ENCODE data around the gene RNF180.
"Not testable (repeated sequence)": the region's sequence is repeated elsewhere in the genome, so short reads cannot be mapped to it uniquely, and the experiment has no call there.

The RNF180 gene

DNA sequence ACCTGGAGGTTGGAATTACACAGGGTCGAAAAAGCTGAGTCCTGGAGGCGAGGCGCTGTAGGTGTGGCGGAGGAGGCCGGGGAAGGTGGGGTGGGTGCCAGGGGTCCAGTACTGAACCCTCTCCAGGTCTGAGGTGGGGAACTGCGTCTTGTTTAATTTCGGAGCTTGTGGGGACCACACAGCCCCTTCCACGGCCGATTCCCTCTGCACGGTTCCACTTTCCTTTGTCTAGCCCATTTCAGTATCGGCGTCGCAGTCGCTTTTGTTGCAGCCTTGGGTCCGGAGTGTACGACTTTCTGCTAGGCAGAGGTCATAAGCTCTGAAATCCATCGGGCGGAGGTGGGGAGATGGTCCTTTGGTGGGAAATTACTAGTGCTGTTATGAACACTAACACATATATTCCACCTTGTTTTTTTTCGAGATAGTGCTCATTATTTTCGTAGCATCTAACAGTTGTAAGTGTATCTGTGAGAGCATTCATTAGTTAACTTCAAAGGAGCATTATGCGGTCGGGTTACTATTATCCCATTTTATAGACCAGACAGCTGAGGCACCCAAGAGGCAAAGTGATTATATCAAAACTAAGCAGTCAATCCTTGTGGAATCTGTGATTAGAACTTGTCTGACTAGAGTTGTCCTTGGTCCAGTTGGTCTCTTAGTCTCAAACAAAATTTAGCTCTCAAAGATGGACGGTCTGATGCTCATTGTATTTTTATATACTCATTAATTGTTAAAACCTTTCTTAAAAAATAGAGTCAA, 737 bp downstream of the RNF180 start:
- in situ Hi-C loops (cut with MboI; ENCODE audit: low pct_unique_long_range_greater_than_20kb, low sequenced_read_pairs): no loop called here

DNA sequence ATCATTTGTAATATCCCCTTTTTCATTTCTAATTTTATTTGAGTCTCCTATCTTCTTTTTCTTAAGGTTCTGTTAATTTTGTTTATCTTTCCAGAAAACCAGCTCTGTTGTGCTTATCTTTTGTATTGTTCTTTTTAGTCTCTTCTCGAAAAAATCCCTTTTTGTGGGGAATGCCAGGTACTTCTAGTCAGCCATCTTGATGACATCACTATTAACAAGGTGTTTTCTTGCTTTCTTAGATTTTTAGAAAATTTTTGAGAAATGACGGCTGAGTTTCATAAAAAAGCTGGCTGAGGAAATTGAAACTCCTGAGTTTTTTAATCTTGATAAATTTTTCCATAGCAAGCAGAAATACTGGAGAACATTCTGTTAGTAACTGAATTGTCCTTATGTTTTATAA, 10.7 kb downstream of the RNF180 start:
- in situ Hi-C loops (cut with MboI; ENCODE audit: low pct_unique_long_range_greater_than_20kb, low sequenced_read_pairs): no loop called here
- no peak for DNase-seq

More for the DNA sequence above, 737 bp downstream of the RNF180 start:
- DNase-seq: no peak

DNA sequence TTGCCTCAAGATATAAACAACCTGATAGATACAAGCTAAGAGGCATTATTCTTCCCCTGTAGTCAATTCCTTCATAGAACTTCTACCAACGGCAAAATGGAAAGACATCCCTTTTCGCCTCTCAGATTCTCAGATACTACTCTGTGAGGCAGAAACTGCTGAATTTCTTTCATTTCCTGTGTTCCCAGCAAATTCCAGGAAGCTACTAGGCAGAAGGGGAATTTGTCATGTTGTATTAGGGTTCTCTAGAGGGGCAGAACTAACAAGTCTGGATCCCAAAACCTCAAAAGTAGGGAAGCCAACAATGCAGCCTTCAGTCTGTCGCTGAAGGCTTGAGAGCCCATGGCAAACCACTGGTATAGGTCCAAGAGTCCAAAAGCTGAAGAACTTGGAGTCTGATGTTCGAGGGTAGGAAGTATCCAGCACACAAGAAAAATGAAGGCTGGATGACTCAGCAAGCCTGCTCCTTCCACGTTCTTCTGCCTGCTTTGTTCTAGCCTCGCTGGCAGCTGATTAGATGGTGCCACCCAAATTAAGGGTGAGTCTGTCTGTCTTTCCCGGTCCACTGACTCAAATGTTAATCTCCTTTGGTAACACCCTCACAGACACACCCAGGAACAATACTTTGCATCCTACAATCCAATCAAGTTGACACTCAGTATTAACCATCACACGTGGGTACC, 15.2 kb downstream of the RNF180 start:
- in situ Hi-C loops (cut with MboI; ENCODE audit: low pct_unique_long_range_greater_than_20kb, low sequenced_read_pairs): no loop called here

DNA sequence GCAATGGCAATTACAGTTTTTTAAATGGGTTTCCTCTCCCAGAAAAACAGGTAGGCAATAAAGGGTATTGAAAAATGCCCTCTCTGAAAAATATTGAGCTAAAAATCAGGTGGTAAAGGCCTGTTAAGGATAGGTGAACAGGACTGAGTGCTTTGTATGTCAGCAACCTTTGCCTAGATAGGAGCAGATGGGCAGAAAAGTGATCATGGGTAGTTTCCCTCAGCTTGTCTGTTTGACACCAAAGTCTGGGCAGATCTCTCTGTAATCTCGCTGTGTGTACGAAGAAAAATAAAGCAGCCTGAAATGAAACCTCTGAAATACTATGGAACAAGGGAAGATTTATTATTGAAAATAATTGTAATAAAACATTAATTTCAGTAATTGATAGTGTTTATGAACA, 15.8 kb downstream of the RNF180 start:
- in situ Hi-C loops (cut with MboI; ENCODE audit: low pct_unique_long_range_greater_than_20kb, low sequenced_read_pairs): no loop called here
- no peak for DNase-seq

More for the DNA sequence above, 15.2 kb downstream of the RNF180 start:
- DNase-seq: no peak

DNA sequence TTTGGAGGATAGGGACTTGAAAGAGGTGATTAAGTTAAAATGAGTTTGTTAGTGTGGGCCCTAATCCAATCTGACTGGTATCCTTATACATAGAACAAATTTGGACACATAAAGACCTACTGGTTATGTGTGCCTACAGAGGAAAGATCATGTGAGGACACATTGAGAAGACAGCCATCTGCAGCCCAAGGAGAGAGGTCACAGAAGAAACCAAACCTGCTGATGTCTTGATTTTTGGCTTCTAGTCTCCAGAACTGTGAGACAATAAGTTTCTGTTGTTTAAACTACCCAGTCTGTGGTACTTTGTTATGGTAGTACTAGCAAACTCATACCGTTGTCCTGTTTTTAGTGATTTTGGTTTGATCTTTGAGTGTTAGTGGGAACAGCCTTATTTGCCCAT, 18.3 kb downstream of the RNF180 start:
- in situ Hi-C loops (cut with MboI; ENCODE audit: low pct_unique_long_range_greater_than_20kb, low sequenced_read_pairs): no loop called here
- DNase-seq: no peak

DNA sequence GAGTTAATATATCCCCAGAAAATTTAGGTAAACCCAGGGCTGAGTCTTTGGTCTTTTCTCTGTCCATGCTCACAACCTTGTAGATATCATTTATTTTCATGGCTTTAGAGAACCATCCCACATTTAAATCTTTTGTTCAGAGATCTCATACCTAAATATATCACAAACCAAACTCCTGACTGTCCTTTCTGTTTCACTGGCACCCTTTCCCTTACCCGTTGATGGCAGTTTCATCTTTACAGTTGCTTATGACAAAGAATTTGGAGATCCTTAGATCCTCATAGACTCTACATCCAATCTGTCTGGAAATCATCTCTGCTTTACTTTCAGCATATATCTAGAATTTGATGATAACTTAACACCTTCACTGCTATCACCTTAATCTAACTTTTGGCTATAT, 19.2 kb downstream of the RNF180 start:
- no peak for DNase-seq
- in situ Hi-C loops (cut with MboI; ENCODE audit: low pct_unique_long_range_greater_than_20kb, low sequenced_read_pairs): no loop called here

DNA sequence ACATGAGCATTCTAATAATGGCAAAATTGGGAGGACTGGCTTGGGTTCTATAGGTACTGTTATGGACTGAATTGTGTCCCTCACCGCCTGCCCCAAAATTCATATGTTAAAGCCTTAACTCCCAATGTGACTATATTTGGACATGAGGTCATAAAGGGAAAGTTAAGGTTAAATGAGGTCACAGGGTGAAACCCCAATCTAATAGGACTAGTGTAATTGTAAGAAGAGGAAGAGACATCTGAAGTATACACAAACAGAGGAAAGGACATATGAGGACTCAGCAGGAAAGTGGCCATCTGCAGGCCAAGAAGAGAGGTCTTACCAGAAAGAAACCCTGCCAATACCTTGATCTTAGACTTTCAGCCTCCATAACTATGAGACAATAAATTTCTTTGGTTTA, 23.1 kb downstream of the RNF180 start:
- no peak for DNase-seq
- in situ Hi-C loops (cut with MboI; ENCODE audit: low pct_unique_long_range_greater_than_20kb, low sequenced_read_pairs): no loop called here

DNA sequence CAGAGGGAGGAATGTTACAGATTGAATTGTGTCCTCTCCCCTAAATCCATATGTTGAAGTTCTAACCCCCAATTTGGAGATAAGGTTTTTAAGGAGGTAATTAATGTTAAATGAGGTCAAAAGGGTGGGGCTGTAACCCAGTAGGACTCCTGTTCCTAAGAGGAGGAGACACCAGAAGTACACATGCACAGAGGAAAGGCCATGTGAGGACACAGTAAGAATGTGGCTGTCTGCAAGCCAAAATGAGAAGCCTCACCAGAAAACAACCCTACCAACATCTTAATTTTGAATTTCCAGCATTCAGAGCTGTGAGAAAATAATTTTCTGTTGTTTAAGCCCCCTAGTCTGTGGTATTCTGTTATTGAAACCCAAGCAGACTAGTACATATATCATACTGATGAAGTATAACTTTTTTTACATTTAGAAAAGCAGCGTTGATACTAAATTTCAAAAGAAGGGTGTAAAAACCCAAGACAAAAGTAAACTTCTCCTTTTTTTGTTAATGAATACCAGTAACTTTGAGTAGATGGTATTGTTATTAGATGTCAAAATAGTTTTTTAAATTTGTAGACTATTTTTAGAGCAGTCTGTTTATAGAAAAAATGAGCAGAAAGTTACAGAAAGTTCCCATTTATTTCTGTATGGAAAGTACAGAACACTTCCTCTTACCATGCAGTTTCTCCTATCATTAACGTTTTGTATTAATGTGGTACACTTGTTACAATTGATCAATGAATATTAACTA, 25.1 kb downstream of the RNF180 start:
- in situ Hi-C loops (cut with MboI; ENCODE audit: low pct_unique_long_range_greater_than_20kb, low sequenced_read_pairs): no loop called here
- DNase-seq: no peak

DNA sequence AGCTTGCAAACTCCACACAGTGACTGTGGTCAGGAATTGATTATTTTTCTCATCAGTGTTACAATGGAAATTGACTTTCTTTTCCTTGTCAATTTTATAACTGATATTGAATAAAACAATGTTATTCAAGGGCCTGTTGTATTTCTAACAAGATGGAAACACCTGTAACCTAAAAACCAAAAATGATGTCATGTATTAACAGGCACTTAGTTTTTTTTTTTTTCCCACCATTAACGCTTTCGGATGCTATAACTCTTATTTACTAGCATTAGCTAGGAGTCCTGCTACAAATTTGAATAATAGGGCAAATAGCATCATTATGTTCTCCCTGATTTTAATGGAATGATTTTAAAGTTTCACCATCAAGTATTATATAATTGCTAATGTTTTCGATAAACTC, 30.3 kb downstream of the RNF180 start:
- no peak for DNase-seq
- in situ Hi-C loops (cut with MboI; ENCODE audit: low pct_unique_long_range_greater_than_20kb, low sequenced_read_pairs): no loop called here

DNA sequence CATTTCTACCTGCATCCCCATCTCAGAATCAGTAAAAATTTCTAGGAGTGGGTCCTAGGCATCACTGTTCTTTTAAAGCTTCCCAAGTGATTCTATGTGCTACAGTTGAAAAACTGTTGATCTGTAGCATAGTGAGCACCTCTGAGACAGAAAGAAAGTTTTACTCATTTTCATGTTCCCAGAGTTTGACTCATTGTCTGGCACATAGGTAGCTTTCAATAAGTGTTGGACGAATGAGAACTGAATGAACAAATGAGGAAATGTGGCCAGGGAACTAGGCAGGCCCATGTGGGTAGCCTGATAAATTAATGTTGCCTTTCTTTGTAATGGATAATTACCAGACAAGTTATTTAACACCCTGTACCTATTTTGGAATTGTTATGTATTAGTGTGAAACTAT, 33.8 kb downstream of the RNF180 start:
- in situ Hi-C loops (cut with MboI; ENCODE audit: low pct_unique_long_range_greater_than_20kb, low sequenced_read_pairs): no loop called here

DNA sequence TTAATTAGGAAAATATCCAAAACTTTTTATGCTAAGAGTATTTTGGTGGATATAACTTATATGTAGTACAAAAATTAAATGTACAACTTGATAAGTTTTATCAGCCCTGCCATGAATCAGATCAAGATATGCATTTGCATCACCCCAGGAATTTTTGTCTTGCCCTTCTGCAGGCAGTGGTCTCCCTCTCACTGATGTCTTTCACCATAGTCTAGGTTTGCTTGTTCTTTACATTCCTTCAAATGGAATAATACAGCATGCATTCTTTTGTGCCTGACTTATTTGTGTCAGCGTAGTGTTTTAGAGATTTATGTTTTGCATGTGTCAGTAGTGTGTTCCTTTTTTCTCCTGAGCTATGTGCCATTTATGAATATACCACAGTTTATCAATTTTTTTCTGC, 36.4 kb downstream of the RNF180 start:
- DNase-seq: no peak
- in situ Hi-C loops (cut with MboI; ENCODE audit: low pct_unique_long_range_greater_than_20kb, low sequenced_read_pairs): no loop called here

More for the DNA sequence above, 33.8 kb downstream of the RNF180 start:
- no peak for DNase-seq

DNA sequence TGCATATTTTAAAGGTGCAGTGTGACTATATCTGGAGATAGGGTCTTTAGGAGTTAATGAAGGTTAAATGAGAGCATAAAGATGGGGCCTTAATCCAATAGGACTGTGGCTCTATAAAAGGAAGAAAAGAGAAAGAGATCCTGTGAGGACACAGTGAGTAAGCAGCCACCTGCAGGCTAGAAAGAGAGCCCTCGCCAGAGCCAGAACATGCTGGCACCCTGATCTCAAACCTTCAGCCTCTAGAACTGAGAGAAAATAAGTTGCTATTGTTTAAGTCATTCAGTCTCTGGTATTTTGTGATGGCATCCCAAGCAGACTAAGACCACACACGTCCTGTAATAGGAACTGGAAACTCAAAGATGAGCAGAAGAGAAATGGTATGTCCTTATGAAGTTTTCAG, 41.0 kb downstream of the RNF180 start:
- no peak for DNase-seq
- in situ Hi-C loops (cut with MboI; ENCODE audit: low pct_unique_long_range_greater_than_20kb, low sequenced_read_pairs): no loop called here

DNA sequence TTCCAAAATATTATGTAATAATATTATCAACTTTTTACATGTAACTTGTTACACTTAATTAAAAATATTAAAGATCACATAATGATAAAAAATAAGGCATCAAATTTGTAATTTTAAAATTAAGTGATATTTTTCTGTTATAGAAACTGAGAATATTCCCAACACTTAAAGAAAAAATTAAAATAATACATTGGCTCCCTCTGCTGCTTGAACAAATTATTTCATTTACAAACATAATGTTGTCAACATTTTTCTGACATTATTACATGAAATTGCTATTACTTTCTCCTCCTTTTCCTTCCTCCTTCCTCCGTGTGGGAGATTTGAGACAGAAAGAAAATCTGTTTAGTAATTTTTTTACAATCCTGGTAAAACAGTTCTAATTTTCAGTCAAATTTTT, 42.3 kb downstream of the RNF180 start:
- in situ Hi-C loops (cut with MboI; ENCODE audit: low pct_unique_long_range_greater_than_20kb, low sequenced_read_pairs): no loop called here
- DNase-seq: peak; percentile 24

DNA sequence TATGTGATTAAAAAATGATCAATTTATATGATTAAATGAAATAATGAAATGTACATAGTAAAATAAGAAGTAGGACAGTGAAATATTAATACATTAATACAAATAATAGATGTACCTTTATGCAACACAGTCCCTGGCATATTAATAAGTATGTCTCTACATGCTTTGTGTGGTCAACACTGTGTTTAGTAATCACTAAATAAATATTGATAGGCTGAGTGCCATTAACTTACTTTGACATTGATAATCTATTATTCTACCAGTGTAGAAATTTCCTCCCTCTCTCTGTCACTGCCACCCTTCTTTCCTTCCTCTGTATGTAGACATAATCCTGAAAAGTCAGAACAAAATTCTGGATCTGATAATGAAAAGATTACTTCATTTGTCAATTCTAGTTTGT, 43.7 kb downstream of the RNF180 start:
- DNase-seq: no peak
- in situ Hi-C loops (cut with MboI; ENCODE audit: low pct_unique_long_range_greater_than_20kb, low sequenced_read_pairs): no loop called here

DNA sequence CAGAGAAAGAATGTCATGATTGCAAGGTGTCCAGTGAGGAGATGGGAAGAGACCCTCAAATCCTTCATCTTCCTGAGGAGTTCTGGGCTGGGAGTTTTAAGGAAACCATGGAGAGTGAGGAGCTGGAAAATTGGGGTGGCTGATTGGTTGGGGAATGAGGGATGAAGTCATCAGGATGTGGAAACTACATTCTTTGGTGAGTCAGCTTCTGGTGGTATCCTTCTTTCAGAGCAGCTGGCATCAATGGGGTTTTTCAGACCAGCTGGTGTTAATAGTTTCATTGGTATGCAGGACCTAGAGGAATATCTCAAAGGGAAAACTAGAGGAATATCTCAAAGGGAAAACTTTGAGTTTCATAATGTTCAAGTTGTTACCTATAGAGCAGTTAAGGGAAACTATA, 45.2 kb downstream of the RNF180 start:
- no peak for DNase-seq
- in situ Hi-C loops (cut with MboI; ENCODE audit: low pct_unique_long_range_greater_than_20kb, low sequenced_read_pairs): no loop called here

DNA sequence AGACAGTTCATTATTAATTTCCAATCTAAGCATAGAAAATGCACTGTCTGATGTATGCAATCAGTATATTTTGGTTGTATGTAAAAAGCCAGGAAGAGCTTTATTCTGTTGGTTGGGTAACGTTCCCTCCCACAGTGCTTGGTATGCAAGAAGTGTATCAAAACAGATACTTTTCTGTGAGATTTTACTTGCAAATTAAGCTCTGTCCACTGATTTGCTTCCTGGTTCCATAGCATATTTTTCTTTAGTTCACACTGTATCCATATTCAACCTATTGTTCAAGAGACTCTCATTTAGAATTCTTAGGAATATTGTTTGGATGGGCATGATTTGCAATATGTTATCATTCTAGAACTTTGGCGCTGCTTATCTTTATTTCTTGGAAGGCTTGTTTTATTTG, 47.4 kb downstream of the RNF180 start:
- in situ Hi-C loops (cut with MboI; ENCODE audit: low pct_unique_long_range_greater_than_20kb, low sequenced_read_pairs): no loop called here

DNA sequence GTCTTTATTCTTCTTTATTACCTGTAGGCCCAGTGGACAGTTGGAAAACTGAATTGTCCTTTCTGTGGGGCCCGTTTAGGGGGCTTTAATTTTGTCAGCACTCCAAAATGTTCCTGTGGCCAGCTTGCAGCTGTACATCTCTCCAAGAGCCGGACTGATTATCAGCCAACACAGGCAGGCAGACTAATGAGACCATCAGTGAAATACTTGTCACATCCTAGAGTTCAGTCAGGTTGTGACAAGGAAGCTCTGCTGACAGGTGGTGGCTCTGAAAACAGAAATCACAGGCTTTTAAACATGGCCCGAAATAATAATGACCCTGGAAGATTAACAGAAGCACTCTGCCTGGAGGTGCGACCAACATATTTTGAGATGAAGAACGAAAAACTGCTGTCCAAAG, 47.9 kb downstream of the RNF180 start:
- DNase-seq: no peak
- in situ Hi-C loops (cut with MboI; ENCODE audit: low pct_unique_long_range_greater_than_20kb, low sequenced_read_pairs): no loop called here

More for the DNA sequence above, 47.4 kb downstream of the RNF180 start:
- no peak for DNase-seq

DNA sequence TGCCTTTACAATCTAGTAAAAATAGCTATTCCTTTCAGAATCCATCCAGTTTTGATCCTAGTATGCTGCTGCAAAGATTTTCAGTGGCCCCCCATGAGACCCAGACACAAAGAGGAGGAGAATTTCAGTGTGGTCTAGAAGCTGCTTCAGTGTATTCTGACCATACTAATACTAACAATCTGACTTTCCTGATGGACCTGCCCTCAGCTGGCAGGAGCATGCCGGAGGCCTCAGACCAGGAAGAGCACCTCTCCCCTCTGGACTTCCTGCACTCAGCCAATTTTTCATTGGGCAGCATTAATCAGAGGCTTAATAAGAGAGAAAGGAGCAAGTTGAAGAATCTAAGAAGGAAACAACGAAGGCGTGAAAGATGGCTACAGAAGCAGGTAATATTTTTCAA, 48.5 kb downstream of the RNF180 start:
- no peak for DNase-seq
- in situ Hi-C loops (cut with MboI; ENCODE audit: low pct_unique_long_range_greater_than_20kb, low sequenced_read_pairs): no loop called here

DNA sequence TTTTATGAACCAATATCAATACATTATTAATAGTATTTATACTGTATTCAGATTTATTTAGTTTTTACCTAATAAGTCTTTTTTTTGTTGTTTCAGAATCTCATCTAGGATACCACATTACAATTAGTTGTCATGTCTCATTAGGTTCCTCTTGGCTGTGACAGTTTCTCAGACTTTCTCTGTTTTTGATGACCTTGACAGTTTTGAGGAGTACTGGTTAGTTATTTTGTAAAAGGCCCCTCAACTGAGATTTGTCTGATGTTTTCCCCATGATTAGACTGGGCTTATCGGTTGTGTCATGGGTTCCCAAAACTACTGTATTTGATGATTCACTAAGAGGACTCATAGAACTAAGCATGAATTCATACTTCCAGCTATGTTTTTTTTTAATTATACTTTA, 56.3 kb downstream of the RNF180 start:
- in situ Hi-C loops (cut with MboI; ENCODE audit: low pct_unique_long_range_greater_than_20kb, low sequenced_read_pairs): no loop called here
- DNase-seq: no peak

DNA sequence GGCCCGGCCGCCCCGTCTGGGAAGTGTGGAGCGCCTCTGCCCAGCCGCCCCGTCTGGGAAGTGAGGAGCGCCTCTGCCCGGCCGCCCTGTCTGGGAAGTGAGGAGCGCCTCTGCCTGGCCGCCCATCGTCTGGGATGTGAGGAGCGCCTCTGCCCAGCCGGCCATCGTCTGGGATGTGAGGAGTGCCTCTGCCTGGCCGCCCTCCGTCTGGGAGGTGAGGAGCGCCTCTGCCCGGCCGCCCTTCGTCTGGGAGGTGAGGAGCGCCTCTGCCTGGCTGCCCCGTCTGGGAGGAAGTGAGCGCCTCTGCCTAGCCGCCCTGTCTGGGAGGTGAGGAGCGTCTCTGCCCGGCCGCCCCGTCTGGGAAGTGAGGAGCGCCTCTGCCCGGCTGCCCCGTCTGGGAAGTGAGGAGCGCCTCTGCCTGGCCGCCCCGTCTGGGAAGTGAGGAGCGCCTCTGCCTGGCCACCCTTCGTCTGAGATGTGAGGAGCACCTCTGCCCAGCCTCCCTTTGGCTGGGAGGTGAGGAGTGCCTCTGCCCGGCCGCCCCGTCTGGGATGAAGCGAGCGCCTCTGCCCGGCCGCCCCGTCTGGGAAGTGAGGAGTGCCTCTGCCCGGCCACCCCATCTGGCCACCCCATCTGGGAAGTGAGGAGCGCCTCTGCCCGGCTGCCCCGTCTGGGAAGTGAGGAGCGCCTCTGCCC, 59.8 kb downstream of the RNF180 start:
- in situ Hi-C loops (cut with MboI; ENCODE audit: low pct_unique_long_range_greater_than_20kb, low sequenced_read_pairs); DNase-seq: not testable (repeated sequence)
